H1 (cell line): Measurements from ENCODE around the gene NDUFS5.

Source experiments
- HDAC6 ChIP-seq: IDR thresholded peaks from one replicate; pipeline ENCODE4 v1.7.1; 2012; ENCODE audit warnings: low read depth, mild to moderate bottlenecking, inconsistent platforms, low read length, moderate library complexity
- YY1 ChIP-seq: IDR thresholded peaks from 2 replicates; pipeline ENCODE4 v1.6.1; 2011; ENCODE audit warnings: low read depth, mild to moderate bottlenecking, low read length
- ZNF274 ChIP-seq: IDR thresholded peaks from 2 replicates; pipeline ENCODE4 v1.7.0; 2012; ENCODE audit warnings: low read length, borderline replicate concordance; ENCODE audit errors: extremely low read depth
- TF ChIP-seq, protein P1 (sequence below), 3 experiments: IDR thresholded peaks; 1 replicate in 2 of 3; 2 replicates in 1 of 3; pipeline versions ENCODE4 v1.5.1 to v1.6.1; 2011; ENCODE audit warnings: low read length in 3 of 3, mild to moderate bottlenecking in 3 of 3, inconsistent platforms in 2 of 3, low read depth in 1 of 3, moderate library complexity in 1 of 3; ENCODE audit not compliant: insufficient read depth in 1 of 3; ENCODE audit errors: control extremely low read depth in 1 of 3

DNA sequence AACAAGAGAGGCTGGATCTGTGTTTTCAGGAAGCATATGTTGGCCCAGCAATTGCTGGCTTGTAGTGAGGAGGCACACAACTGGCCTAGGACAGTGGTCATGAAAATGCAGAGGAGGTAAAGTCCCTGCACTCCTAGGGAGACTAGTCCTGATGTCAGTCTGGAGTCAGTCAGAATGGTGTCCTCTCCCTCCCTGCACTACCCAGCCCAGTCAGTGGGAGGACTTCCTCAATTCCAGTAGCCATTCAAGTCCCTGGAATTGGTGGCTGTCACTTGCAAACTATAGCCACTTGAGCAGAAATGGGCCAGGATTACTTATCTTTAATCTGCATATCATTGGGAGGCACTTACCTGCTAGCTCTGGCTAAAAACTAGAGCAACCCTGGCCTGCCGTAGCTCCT, 18.6 kb downstream of the NDUFS5 start:
- TF ChIP-seq YY1 (no peak), HDAC6 (no peak), ZNF274 (no peak)
- TF ChIP-seq, protein P1, sequence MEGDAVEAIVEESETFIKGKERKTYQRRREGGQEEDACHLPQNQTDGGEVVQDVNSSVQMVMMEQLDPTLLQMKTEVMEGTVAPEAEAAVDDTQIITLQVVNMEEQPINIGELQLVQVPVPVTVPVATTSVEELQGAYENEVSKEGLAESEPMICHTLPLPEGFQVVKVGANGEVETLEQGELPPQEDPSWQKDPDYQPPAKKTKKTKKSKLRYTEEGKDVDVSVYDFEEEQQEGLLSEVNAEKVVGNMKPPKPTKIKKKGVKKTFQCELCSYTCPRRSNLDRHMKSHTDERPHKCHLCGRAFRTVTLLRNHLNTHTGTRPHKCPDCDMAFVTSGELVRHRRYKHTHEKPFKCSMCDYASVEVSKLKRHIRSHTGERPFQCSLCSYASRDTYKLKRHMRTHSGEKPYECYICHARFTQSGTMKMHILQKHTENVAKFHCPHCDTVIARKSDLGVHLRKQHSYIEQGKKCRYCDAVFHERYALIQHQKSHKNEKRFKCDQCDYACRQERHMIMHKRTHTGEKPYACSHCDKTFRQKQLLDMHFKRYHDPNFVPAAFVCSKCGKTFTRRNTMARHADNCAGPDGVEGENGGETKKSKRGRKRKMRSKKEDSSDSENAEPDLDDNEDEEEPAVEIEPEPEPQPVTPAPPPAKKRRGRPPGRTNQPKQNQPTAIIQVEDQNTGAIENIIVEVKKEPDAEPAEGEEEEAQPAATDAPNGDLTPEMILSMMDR (IDR thresholded peaks at IDR 0.05; ENCODE audit: control extremely low read depth in 1 of 3, insufficient read depth in 1 of 3, low read depth in 1 of 3, low read length in 3 of 3), result no peak
